Liver (tissue), 9 donors: ENCODE results near the gene CFL1. TPM values are rescaled to one million over a fixed set of nuclear protein-coding genes. Genes with fewer than 3 reads are reported as not detected.

Experiments
- DNase-seq: peaks from one replicate; pipeline ENCODE4 v3.0.0-alpha.2; 2017; ENCODE audit warnings: low spot score
- H3K27ac ChIP-seq, 2 donors: one replicate each; pipeline ENCODE4 v1.7.0; 2013; ENCODE audit warnings: inconsistent platforms in 2 of 2, low read length in 2 of 2, control low read depth in 1 of 2, low read depth in 1 of 2, mild to moderate bottlenecking in 1 of 2
- H3K27me3 ChIP-seq, 4 donors: one replicate each; pipeline versions ENCODE4 v1.6.1 to v1.7.0; 2013; ENCODE audit warnings: low read length in 3 of 4, inconsistent platforms in 1 of 4, mild to moderate bottlenecking in 1 of 4, moderate library complexity in 1 of 4; ENCODE audit not compliant: control insufficient read depth in 4 of 4, insufficient read depth in 4 of 4
- H3K36me3 ChIP-seq, 4 donors: one replicate each; pipeline versions ENCODE4 v1.6.1 to v1.7.0; 2013; ENCODE audit warnings: low read length in 3 of 4, mild to moderate bottlenecking in 3 of 4, low read depth in 1 of 4, moderate library complexity in 1 of 4; ENCODE audit not compliant: control insufficient read depth in 4 of 4, insufficient read depth in 3 of 4
- H3K4me1 ChIP-seq, 4 donors: one replicate each; pipeline versions ENCODE4 v1.6.1 to v1.7.0; 2013; ENCODE audit warnings: low read length in 3 of 4, mild to moderate bottlenecking in 3 of 4, moderate library complexity in 1 of 4; ENCODE audit not compliant: control insufficient read depth in 4 of 4, insufficient read depth in 4 of 4
- H3K4me3 ChIP-seq, 3 donors: one replicate each; pipeline versions ENCODE4 v1.6.1 to v1.7.0; 2013; ENCODE audit warnings: low read length in 3 of 3, control low read depth in 1 of 3, low read depth in 1 of 3, mild to moderate bottlenecking in 1 of 3
- H3K9ac ChIP-seq, 2 donors: one replicate each; pipeline ENCODE4 v1.7.0; 2013; ENCODE audit warnings: low read length in 2 of 2, mild to moderate bottlenecking in 2 of 2, moderate library complexity in 2 of 2, control low read depth in 1 of 2, low read depth in 1 of 2
- H3K9me3 ChIP-seq, 4 donors: one replicate each; pipeline versions ENCODE4 v1.6.1 to v1.7.0; 2013; ENCODE audit warnings: low read length in 3 of 4; ENCODE audit not compliant: control insufficient read depth in 4 of 4
- CTCF ChIP-seq: fragments of 150-350 bp; IDR thresholded peaks from 2 replicates; pipeline ENCODE4 v1.5.1; 2017; ENCODE audit warnings: improper control_type of control experiment, low read depth, low read length; ENCODE audit not compliant: missing input control
- EGR1 ChIP-seq, 2 donors: IDR thresholded peaks; 2 replicates each; pipeline ENCODE4 v1.6.1; 2016 to 2018; ENCODE audit warnings: antibody characterized with exemption in 2 of 2, low read depth in 2 of 2
- FOXA1 ChIP-seq: IDR thresholded peaks from 2 replicates; pipeline ENCODE4 v1.6.1; 2016; ENCODE audit warnings: antibody characterized with exemption
- FOXA2 ChIP-seq: IDR thresholded peaks from 2 replicates; pipeline ENCODE4 v1.6.1; 2016; ENCODE audit warnings: antibody characterized with exemption
- GABPA ChIP-seq, 2 donors: IDR thresholded peaks in 1 of 2; conservative IDR thresholded peaks in 1 of 2; 2 replicates each; pipeline ENCODE4 v1.6.1; 2016; ENCODE audit warnings: antibody characterized with exemption in 2 of 2, mild to moderate bottlenecking in 1 of 2, moderate library complexity in 1 of 2
- HNF4A ChIP-seq, 2 donors: conservative IDR thresholded peaks; 2 replicates each; pipeline ENCODE4 v1.6.1; 2016; ENCODE audit warnings: antibody characterized with exemption in 2 of 2, mild to moderate bottlenecking in 2 of 2
- HNF4G ChIP-seq: IDR thresholded peaks from 2 replicates; pipeline ENCODE4 v1.6.1; 2016; ENCODE audit warnings: antibody characterized with exemption
- JUND ChIP-seq, 2 donors: IDR thresholded peaks; 2 replicates each; pipeline ENCODE4 v1.6.1; 2016; ENCODE audit warnings: antibody characterized with exemption in 2 of 2
- NR2F2 ChIP-seq: IDR thresholded peaks from 2 replicates; pipeline ENCODE4 v1.6.1; 2016; ENCODE audit warnings: antibody characterized with exemption
- RAD21 ChIP-seq, 2 donors: IDR thresholded peaks; 2 replicates each; pipeline ENCODE4 v1.6.1; 2016; ENCODE audit warnings: antibody characterized with exemption in 2 of 2, mild to moderate bottlenecking in 2 of 2
- REST ChIP-seq: IDR thresholded peaks from 2 replicates; pipeline ENCODE4 v1.6.1; 2016; ENCODE audit warnings: antibody characterized with exemption, mild to moderate bottlenecking
- RXRA ChIP-seq, 2 donors: IDR thresholded peaks; 2 replicates each; pipeline ENCODE4 v1.6.1; 2017 to 2018; ENCODE audit warnings: antibody characterized with exemption in 2 of 2, mild to moderate bottlenecking in 1 of 2
- SP1 ChIP-seq: IDR thresholded peaks from 2 replicates; pipeline ENCODE4 v1.6.1; 2018; ENCODE audit warnings: antibody characterized with exemption, mild to moderate bottlenecking
- TAF1 ChIP-seq: conservative IDR thresholded peaks from 2 replicates; pipeline ENCODE4 v1.6.1; 2016; ENCODE audit warnings: antibody characterized with exemption, mild to moderate bottlenecking
- YY1 ChIP-seq: IDR thresholded peaks from 2 replicates; pipeline ENCODE4 v1.6.1; 2016; ENCODE audit warnings: antibody characterized with exemption, mild to moderate bottlenecking
- WGBS: extraction: QIAGEN DNeasy Blood & Tissue Kit; methylation state at CpG from one replicate; pipeline ENCODE4 v1.1.7; 2013; 5-methylcytosine and 5-hydroxymethylcytosine counted together
- polyA plus RNA-seq, 2 donors: library from polyadenylated mRNA; stranded (reverse) in 1 of 2; unstranded in 1 of 2; fragments of 200-250 nt in 1 of 2; fragments of >200 nt in 1 of 2; fragmentation: Nextera tagmentation in 1 of 2; extraction: Ambion mirVana in 1 of 2; gene quantifications; one replicate each; pipeline versions ENCODE4 v1.2.1 to v1.2.3, GENCODE V29; 2013 to 2015
- total RNA-seq, 2 donors: library from RNA; depleted of rRNA; stranded (reverse); fragments of >200 nt; gene quantifications; one replicate each; pipeline ENCODE4 v1.2.3, GENCODE V29; 2014
- TF ChIP-seq, protein P1 (sequence below): IDR thresholded peaks from 2 replicates; pipeline ENCODE4 v1.6.1; 2016; ENCODE audit warnings: antibody characterized with exemption
- TF ChIP-seq, protein P2 (sequence below): IDR thresholded peaks from 2 replicates; pipeline ENCODE4 v1.6.1; 2016; ENCODE audit warnings: antibody characterized with exemption
- TF ChIP-seq, protein P3 (sequence below): IDR thresholded peaks from 2 replicates; pipeline ENCODE4 v1.6.1; 2016; ENCODE audit warnings: antibody characterized with exemption
- donor health status: healthy.
- donor health status: healthy.
- donor health status: healthy.
- donor health status: healthy.
- donor health status: healthy.

Gene CFL1
- total and polyA plus RNA-seq, 4 donors, result 184 to 498 (median 282) TPM

DNA sequence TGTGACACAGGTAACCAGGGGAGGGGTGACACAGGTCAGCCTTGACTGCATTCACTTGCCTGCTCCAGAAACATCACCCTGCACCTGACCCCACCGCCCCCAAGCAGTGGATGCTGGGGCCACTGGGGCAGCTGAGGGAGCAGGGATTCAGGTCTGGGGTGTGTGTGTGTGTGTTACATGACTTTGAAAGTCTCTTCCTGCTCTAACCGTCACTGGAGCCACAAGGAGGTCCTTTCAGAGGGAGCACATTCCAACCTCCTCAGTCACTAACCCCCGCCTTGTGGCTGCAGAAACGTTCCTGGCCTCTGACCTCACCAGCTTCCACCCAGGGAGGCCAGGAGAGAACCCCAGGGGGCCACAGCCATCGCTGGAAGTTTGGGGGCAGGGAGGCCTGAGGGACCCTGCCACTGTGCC, 45.1 kb upstream of the CFL1 start:
- Histone ChIP-seq H3K9ac (no peak overlapping the region), H3K27ac (no peak overlapping the region), H3K9me3 (no peaks in the 10 kb centered on the region), H3K4me3 (no peak overlapping the region), H3K27me3 (no peaks in the 10 kb centered on the region), H3K4me1 (peaks cover 0 to 16% (median 10%) of the 10 kb centered on the region in 4 donors), H3K36me3 (peaks cover 0 to 1% (median 0%) of the 10 kb centered on the region in 4 donors)
- no peak for TF ChIP-seq RXRA (IDR thresholded peaks at IDR 0.05)
- TF ChIP-seq TAF1, result no peak
- TF ChIP-seq FOXA2, result no peak
- TF ChIP-seq HNF4G, result no peak
- TF ChIP-seq CTCF, result no peak
- no peak for TF ChIP-seq RAD21 (IDR thresholded peaks at IDR 0.05)
- TF ChIP-seq EGR1 (IDR thresholded peaks at IDR 0.05; ENCODE audit: low read depth in 2 of 2), result no peak
- 30% methylated on average over 5 of the region's 5 CpGs for WGBS
- no peak for DNase-seq

DNA sequence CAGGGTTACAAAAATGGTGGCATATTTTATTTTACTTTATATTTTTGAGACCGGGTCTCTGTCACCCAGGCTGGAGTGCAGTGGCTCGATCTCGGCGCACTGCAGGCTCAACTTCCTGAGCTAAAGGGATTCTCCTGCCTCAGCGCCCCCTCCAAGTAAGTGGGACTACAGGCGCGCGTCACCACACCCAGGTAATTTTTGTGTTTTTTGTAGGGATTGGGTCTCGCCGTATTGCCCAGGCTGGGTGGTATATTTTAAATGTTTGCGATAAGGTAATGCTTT, 42.9 kb upstream of the CFL1 start:
- H3K9ac ChIP-seq, result no peak overlapping the region
- DNase-seq, result no peak

More for the DNA sequence above, 42.9 kb upstream of the CFL1 start:
- H3K36me3 ChIP-seq, result peaks cover 0 to 1% (median 0%) of the 10 kb centered on the region in 4 donors
- H3K9me3 ChIP-seq, result no peaks in the 10 kb centered on the region
- 74% methylated on average over 11 of the region's 11 CpGs for WGBS
- no peaks in the 10 kb centered on the region for H3K27me3 ChIP-seq
- H3K4me3 ChIP-seq, result no peak overlapping the region
- no peak overlapping the region for H3K27ac ChIP-seq
- peaks cover 0 to 16% (median 10%) of the 10 kb centered on the region in 4 donors for H3K4me1 ChIP-seq
- TF ChIP-seq NR2F2, result no peak
- TF ChIP-seq, protein P1, sequence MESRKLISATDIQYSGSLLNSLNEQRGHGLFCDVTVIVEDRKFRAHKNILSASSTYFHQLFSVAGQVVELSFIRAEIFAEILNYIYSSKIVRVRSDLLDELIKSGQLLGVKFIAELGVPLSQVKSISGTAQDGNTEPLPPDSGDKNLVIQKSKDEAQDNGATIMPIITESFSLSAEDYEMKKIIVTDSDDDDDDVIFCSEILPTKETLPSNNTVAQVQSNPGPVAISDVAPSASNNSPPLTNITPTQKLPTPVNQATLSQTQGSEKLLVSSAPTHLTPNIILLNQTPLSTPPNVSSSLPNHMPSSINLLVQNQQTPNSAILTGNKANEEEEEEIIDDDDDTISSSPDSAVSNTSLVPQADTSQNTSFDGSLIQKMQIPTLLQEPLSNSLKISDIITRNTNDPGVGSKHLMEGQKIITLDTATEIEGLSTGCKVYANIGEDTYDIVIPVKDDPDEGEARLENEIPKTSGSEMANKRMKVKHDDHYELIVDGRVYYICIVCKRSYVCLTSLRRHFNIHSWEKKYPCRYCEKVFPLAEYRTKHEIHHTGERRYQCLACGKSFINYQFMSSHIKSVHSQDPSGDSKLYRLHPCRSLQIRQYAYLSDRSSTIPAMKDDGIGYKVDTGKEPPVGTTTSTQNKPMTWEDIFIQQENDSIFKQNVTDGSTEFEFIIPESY, result no peak
- TF ChIP-seq FOXA2, result no peak
- TF ChIP-seq SP1, result no peak
- TF ChIP-seq CTCF, result no peak
- no peak for TF ChIP-seq GABPA (IDR thresholded peaks at IDR 0.05 in 1 of 2, conservative IDR thresholded peaks at IDR 0.05 in 1 of 2)
- TF ChIP-seq YY1, result no peak
- TF ChIP-seq JUND (IDR thresholded peaks at IDR 0.05), result no peak
- TF ChIP-seq RAD21 (IDR thresholded peaks at IDR 0.05), result no peak
- no peak for TF ChIP-seq TAF1
- no peak for TF ChIP-seq REST
- TF ChIP-seq, protein P2, sequence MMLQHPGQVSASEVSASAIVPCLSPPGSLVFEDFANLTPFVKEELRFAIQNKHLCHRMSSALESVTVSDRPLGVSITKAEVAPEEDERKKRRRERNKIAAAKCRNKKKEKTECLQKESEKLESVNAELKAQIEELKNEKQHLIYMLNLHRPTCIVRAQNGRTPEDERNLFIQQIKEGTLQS, result no peak
- no peak for TF ChIP-seq RXRA (IDR thresholded peaks at IDR 0.05)
- TF ChIP-seq FOXA1, result no peak
- TF ChIP-seq HNF4G, result no peak
- TF ChIP-seq, protein P3, sequence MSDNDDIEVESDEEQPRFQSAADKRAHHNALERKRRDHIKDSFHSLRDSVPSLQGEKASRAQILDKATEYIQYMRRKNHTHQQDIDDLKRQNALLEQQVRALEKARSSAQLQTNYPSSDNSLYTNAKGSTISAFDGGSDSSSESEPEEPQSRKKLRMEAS, result no peak
- TF ChIP-seq EGR1 (IDR thresholded peaks at IDR 0.05; ENCODE audit: low read depth in 2 of 2), result no peak
- TF ChIP-seq HNF4A (conservative IDR thresholded peaks at IDR 0.05), result no peak
